CD4-positive, alpha-beta T cell (primary cell): ENCODE data around the gene CAMKK2. TPM values are rescaled to one million over a fixed set of nuclear protein-coding genes. Genes with fewer than 3 reads are reported as not detected.

Experiments used
- ATAC-seq: fragments of 200-7000 bp; cut with Tn5 transposase; one replicate; pipeline ENCODE4 v1.10.0; 2022; ENCODE audit warnings: mild to moderate bottlenecking; ENCODE audit not compliant: poor library complexity
- CTCF ChIA-PET: fragments of 350-600 bp; sonication (Branson Sonifier 250); formaldehyde crosslinking; loops from one replicate; lab custom pipeline; 2021; ENCODE audit warnings: antibody characterized with exemption, inconsistent platforms; lab: Charles Lee
- POLR2A ChIA-PET: fragments of 350-600 bp; sonication (Branson Sonifier 250); formaldehyde crosslinking; loops from one replicate; lab custom pipeline; 2021; ENCODE audit warnings: antibody characterized with exemption, inconsistent platforms; lab: Charles Lee
- DNase-seq, 14 experiments: peaks; one replicate each; pipeline ENCODE4 v3.0.0-alpha.2; 2013 to 2020; ENCODE audit warnings: mixed read lengths in 2 of 14
- H3K27ac ChIP-seq, 2 donors: one replicate each; pipeline versions ENCODE4 v1.5.1 to v1.7.0; 2013; ENCODE audit warnings: low read length in 2 of 2, low read depth in 1 of 2, mild to moderate bottlenecking in 1 of 2
- H3K27me3 ChIP-seq, 2 experiments: 1 replicate in 1 of 2; 2 replicates in 1 of 2; pipeline versions ENCODE4 v1.6.1 to v1.7.0; 2013; ENCODE audit warnings: low read length in 2 of 2, control low read depth in 1 of 2, mild to moderate bottlenecking in 1 of 2, moderate library complexity in 1 of 2; ENCODE audit not compliant: insufficient read depth in 2 of 2, control insufficient read depth in 1 of 2
- H3K36me3 ChIP-seq: one replicate; pipeline ENCODE4 v1.6.1; 2013; ENCODE audit warnings: low read length, control low read depth; ENCODE audit not compliant: insufficient read depth
- H3K4me1 ChIP-seq: one replicate; pipeline ENCODE4 v1.6.1; 2013; ENCODE audit warnings: low read length, control low read depth; ENCODE audit not compliant: insufficient read depth
- H3K4me3 ChIP-seq: one replicate; pipeline ENCODE4 v1.5.1; 2013; ENCODE audit warnings: mild to moderate bottlenecking, low read length, moderate library complexity
- H3K9me3 ChIP-seq, 2 experiments: 1 replicate in 1 of 2; 2 replicates in 1 of 2; pipeline versions ENCODE4 v1.6.1 to v1.7.0; 2013; ENCODE audit warnings: low read length in 2 of 2, mild to moderate bottlenecking in 2 of 2, control low read depth in 1 of 2, moderate library complexity in 1 of 2; ENCODE audit not compliant: control insufficient read depth in 1 of 2, insufficient read depth in 1 of 2
- H3K27ac Mint-ChIP-seq: one replicate; pipeline ENCODE4 v1.8.0; 2020; ENCODE audit warnings: mixed read lengths
- H3K27me3 Mint-ChIP-seq: one replicate; pipeline ENCODE4 v1.8.0; 2021; ENCODE audit warnings: mixed read lengths
- H3K36me3 Mint-ChIP-seq: one replicate; pipeline ENCODE4 v1.8.0; 2021; ENCODE audit warnings: low read depth, mixed read lengths
- H3K4me1 Mint-ChIP-seq: one replicate; pipeline ENCODE4 v1.8.0; 2021; ENCODE audit warnings: low read depth, mixed read lengths
- H3K4me3 Mint-ChIP-seq: one replicate; pipeline ENCODE4 v1.8.0; 2020; ENCODE audit warnings: mild to moderate bottlenecking, mixed read lengths
- H3K9me3 Mint-ChIP-seq: one replicate; pipeline ENCODE4 v1.8.0; 2020; ENCODE audit warnings: mixed read lengths
- intact Hi-C, 2 experiments: fragments of 100-400 bp; cut with DNase I in 1 of 2; cut with micrococcal nuclease in 1 of 2; formaldehyde crosslinking; loops; one replicate each; pipeline versions ENCODE4 v1.15.1 to v1.9.0; 2023 to 2025; cut with DNase I, micrococcal nuclease
- total RNA-seq, 174 experiments: library from RNA in 2 of 174; stranded (reverse) in 2 of 174; gene quantifications; one replicate each; pipeline ENCODE4 v1.2.3 and lab custom pipeline; 2021 to 2026
- TF ChIP-seq, protein P1 (sequence below): fragments of 200-600 bp; IDR thresholded peaks from one replicate; pipeline ENCODE4 v1.8.0; 2022; ENCODE audit warnings: antibody characterized with exemption, mild to moderate bottlenecking

CAMKK2 gene
- total RNA-seq, 2 experiments from 2014 or later, result 6.7 to 6.8 TPM

DNA sequence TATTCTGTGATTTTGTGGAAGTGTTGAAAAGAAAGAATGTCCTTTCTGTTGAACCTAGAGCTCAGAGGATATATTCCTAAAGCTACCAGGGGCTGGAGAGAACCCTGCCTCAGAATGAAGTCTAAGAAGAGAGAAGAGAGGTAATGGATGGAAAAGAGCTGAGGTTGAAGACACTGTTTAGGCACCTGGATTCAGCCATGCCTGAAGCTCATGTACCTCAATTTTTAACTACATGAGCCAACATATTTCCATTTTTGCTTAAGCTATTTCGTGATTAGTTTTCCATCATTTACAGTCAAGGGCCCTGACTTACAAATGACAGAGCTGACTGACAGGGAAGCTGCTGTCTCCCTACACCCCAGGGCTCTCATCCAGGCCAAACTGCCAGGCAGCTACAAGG lies 10.7 kb downstream of the CAMKK2 start:
- no peaks in the 10 kb centered on the region for H3K36me3 Mint-ChIP-seq
- H3K27me3 Mint-ChIP-seq, result no peaks in the 10 kb centered on the region
- Histone ChIP-seq H3K4me1 (peaks cover 8% of the 10 kb centered on the region), H3K9me3 (no peaks in the 10 kb centered on the region), H3K4me3 (no peak overlapping the region), H3K36me3 (peaks cover 3% of the 10 kb centered on the region), H3K27me3 (no peaks in the 10 kb centered on the region), H3K27ac (no peak overlapping the region)
- H3K4me3 Mint-ChIP-seq, result no peak overlapping the region
- DNase-seq (no peak), ATAC-seq (no peak)
- CTCF ChIA-PET, result no interaction called here
- peaks cover 8% of the 10 kb centered on the region for H3K4me1 Mint-ChIP-seq
- POLR2A ChIA-PET, result no interaction called here
- TF ChIP-seq, protein P1, sequence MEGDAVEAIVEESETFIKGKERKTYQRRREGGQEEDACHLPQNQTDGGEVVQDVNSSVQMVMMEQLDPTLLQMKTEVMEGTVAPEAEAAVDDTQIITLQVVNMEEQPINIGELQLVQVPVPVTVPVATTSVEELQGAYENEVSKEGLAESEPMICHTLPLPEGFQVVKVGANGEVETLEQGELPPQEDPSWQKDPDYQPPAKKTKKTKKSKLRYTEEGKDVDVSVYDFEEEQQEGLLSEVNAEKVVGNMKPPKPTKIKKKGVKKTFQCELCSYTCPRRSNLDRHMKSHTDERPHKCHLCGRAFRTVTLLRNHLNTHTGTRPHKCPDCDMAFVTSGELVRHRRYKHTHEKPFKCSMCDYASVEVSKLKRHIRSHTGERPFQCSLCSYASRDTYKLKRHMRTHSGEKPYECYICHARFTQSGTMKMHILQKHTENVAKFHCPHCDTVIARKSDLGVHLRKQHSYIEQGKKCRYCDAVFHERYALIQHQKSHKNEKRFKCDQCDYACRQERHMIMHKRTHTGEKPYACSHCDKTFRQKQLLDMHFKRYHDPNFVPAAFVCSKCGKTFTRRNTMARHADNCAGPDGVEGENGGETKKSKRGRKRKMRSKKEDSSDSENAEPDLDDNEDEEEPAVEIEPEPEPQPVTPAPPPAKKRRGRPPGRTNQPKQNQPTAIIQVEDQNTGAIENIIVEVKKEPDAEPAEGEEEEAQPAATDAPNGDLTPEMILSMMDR, result no peak
- no peak overlapping the region for H3K27ac Mint-ChIP-seq
- intact Hi-C loops, result no loop called here
- H3K9me3 Mint-ChIP-seq, result no peaks in the 10 kb centered on the region

DNA sequence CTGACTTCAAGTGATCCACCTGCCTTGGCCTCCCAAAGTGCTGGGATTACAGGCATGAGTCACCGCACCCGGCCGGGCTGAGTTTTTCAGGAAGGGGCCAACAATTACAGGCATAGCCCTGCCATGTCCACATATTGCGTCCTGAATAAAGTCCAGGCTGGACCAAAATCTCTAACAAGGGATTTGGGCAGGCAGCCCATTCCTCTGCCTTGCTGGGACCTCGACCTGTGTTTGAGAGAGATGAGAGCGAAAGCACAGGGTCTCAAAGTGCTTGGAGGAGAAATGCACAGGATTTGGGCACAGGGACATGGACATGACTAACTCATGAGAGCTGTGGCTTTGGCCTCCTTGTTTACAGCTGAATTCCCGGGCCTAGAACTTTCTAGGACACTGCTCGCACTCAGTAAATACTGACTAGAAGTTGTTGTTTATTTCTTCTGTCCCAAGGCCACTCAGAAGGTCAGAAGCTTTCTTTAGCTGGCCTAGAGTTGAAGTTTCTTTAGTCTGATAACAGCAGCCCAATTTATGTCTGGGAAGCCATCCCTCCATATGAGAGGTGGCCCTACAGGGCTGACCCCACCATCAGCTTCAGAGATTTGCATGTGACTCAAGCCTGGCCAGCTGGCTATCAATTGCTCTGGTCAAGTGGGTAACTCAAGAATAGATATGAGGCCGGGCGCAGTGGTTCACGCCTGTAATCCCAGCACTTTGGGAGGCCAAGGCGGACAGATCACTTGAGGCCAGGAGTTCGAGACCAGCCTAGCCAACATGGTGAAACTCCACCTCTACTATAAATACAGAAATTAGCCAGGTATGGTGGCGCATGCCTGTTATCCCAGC lies 11.7 kb downstream of the CAMKK2 start:
- Histone ChIP-seq H3K9me3 (no peaks in the 10 kb centered on the region), H3K27ac (no peak overlapping the region), H3K27me3 (no peaks in the 10 kb centered on the region), H3K4me1 (peaks cover 8% of the 10 kb centered on the region), H3K4me3 (no peak overlapping the region), H3K36me3 (peaks cover 3% of the 10 kb centered on the region)
- Mint-ChIP-seq H3K27me3 (no peaks in the 10 kb centered on the region), H3K4me1 (peaks cover 8% of the 10 kb centered on the region), H3K36me3 (no peaks in the 10 kb centered on the region), H3K27ac (no peak overlapping the region), H3K9me3 (no peaks in the 10 kb centered on the region), H3K4me3 (no peak overlapping the region)
- POLR2A ChIA-PET, result no interaction called here
- TF ChIP-seq, protein P1, result no peak
- CTCF ChIA-PET, result no interaction called here
- ATAC-seq (no peak), DNase-seq (no peak)
- intact Hi-C loops, result no loop called here

DNA sequence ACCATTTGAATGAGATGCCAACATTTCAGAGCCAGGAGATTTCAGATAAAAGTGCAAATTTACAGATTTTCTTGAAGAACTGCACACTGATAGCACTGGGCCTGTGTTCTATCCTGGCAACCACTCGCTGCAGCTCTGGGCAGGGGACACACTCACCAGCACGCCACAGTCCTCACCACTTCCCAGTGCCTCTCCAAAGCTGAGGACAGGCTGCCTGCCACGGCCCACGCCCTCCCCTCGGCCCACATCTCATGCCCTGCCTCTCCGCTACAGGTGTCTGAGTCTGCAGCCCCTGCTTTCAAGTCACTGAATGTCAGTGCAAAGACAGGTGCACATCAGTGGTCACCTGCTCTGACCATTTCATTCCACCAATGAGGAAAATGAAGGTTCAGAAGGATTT lies 12.7 kb downstream of the CAMKK2 start:
- CTCF ChIA-PET, result no interaction called here
- no peaks in the 10 kb centered on the region for H3K9me3 Mint-ChIP-seq
- TF ChIP-seq, protein P1, result no peak
- POLR2A ChIA-PET, result no interaction called here
- H3K4me1 Mint-ChIP-seq, result peaks cover 8% of the 10 kb centered on the region
- Histone ChIP-seq H3K27ac (no peak overlapping the region), H3K9me3 (no peaks in the 10 kb centered on the region), H3K27me3 (no peaks in the 10 kb centered on the region), H3K4me3 (no peak overlapping the region), H3K4me1 (peaks cover 8% of the 10 kb centered on the region), H3K36me3 (peaks cover 3% of the 10 kb centered on the region)
- no peak for DNase-seq
- intact Hi-C loops, result no loop called here
- no peak for ATAC-seq
- peaks cover under 1% of the 10 kb centered on the region for H3K36me3 Mint-ChIP-seq
- H3K27me3 Mint-ChIP-seq, result no peaks in the 10 kb centered on the region
- H3K4me3 Mint-ChIP-seq, result no peak overlapping the region
- H3K27ac Mint-ChIP-seq, result no peak overlapping the region
